Thyroid gland (tissue), 4 donors: ENCODE data around the gene ADRB1. TPM values are rescaled to one million over a fixed set of nuclear protein-coding genes. Genes with fewer than 3 reads are reported as not detected.

ENCODE experiments used
- DNase-seq, 2 donors: peaks; one replicate each; pipeline ENCODE4 v3.0.0-alpha.2; 2019
- H3K27ac ChIP-seq, 3 donors: fragments of 200-600 bp; sonication (generic); 1 replicate in 2 of 3; 2 replicates in 1 of 3; pipeline ENCODE4 v1.5.1; 2016 to 2019; ENCODE audit warnings: mild to moderate bottlenecking in 1 of 3, moderate library complexity in 1 of 3
- H3K27me3 ChIP-seq: fragments of 200-600 bp; sonication (generic); one replicate; pipeline ENCODE4 v1.5.1; 2019
- H3K36me3 ChIP-seq, 2 donors: fragments of 200-600 bp; sonication (generic); one replicate each; pipeline ENCODE4 v1.5.1; 2016 to 2019
- H3K4me1 ChIP-seq, 2 donors: fragments of 200-600 bp; sonication (generic); one replicate each; pipeline ENCODE4 v1.5.1; 2017 to 2019
- H3K4me3 ChIP-seq, 3 donors: fragments of 200-600 bp; sonication (generic); replicated peaks in 1 of 3; 1 replicate in 2 of 3; 2 replicates in 1 of 3; pipeline ENCODE4 v1.5.1; 2016; ENCODE audit warnings: mild to moderate bottlenecking in 1 of 3
- H3K9me3 ChIP-seq: fragments of 200-600 bp; sonication (generic); one replicate; pipeline ENCODE4 v1.5.1; 2017
- POLR2A ChIP-seq, 2 donors: fragments of 450-650 bp; IDR thresholded peaks; one replicate each; pipeline ENCODE4 v1.6.1; 2017; ENCODE audit warnings: antibody characterized with exemption in 2 of 2, mild to moderate bottlenecking in 2 of 2, moderate library complexity in 1 of 2
- WGBS, 2 donors: methylation state at CpG; one replicate each; pipeline ENCODE4 v1.1.5; 2017; 5-methylcytosine and 5-hydroxymethylcytosine counted together
- intact Hi-C: fragments of 100-400 bp; cut with DNase I; formaldehyde crosslinking; loops from one replicate; pipeline ENCODE4 v1.15.1; 2023
- total RNA-seq, 4 donors: library from RNA; depleted of rRNA; stranded (reverse); fragments of >200 nt; gene quantifications; one replicate each; pipeline ENCODE4 v1.2.3, GENCODE V29; 2016
- TF ChIP-seq, protein P1 (sequence below), 6 experiments: fragments of 200-600 bp in 3 of 6; fragments of 450-650 bp in 3 of 6; sonication (generic) in 3 of 6; IDR thresholded peaks; one replicate each; pipeline ENCODE4 v1.5.1; 2016 to 2019; ENCODE audit warnings: antibody characterized with exemption in 6 of 6, mild to moderate bottlenecking in 2 of 6, inconsistent platforms in 1 of 6, moderate library complexity in 1 of 6

ADRB1 gene
- total RNA-seq, 4 donors from 2014 or later: 0.27 to 1.7 (median 0.95) TPM

DNA sequence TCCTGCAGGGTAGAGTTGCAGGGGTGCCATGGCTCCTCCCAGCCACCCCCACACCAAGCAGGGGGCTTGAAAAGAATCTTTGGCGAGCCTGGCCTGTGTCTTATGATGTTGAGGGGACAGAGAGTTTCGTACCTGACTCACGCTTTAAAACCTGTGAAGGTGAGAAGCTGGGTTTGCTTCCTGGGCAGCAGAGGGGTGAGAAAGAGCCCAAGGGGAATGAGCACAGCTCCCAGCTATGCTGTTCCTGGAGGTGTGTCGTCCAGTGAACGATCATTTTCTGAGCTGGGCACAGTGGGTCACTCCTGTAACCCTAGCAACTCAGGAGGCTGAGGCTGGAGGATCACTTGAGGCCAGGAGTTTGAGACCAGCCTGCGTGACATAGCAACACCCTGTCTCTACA lies 13.5 kb upstream of the ADRB1 start:
- TF ChIP-seq, protein P1, sequence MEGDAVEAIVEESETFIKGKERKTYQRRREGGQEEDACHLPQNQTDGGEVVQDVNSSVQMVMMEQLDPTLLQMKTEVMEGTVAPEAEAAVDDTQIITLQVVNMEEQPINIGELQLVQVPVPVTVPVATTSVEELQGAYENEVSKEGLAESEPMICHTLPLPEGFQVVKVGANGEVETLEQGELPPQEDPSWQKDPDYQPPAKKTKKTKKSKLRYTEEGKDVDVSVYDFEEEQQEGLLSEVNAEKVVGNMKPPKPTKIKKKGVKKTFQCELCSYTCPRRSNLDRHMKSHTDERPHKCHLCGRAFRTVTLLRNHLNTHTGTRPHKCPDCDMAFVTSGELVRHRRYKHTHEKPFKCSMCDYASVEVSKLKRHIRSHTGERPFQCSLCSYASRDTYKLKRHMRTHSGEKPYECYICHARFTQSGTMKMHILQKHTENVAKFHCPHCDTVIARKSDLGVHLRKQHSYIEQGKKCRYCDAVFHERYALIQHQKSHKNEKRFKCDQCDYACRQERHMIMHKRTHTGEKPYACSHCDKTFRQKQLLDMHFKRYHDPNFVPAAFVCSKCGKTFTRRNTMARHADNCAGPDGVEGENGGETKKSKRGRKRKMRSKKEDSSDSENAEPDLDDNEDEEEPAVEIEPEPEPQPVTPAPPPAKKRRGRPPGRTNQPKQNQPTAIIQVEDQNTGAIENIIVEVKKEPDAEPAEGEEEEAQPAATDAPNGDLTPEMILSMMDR (IDR thresholded peaks at IDR 0.05): no peak
- no peak for TF ChIP-seq POLR2A (IDR thresholded peaks at IDR 0.05)
- no peak for DNase-seq
- Histone ChIP-seq H3K27ac (no peak overlapping the region), H3K4me1 (peaks cover 0 to 4% of the 10 kb centered on the region in 2 donors), H3K27me3 (no peaks in the 10 kb centered on the region), H3K36me3 (no peaks in the 10 kb centered on the region), H3K4me3 (no peak overlapping the region), H3K9me3 (no peaks in the 10 kb centered on the region)
- 79 to 94% methylated on average over 5 to 6 of the region's 6 CpGs for WGBS, 2 donors
- intact Hi-C loops: no loop called here

- WGBS, 2 donors: 91 to 96% methylated on average over 6 of the region's 6 CpGs
- TF ChIP-seq, protein P1 (IDR thresholded peaks at IDR 0.05): no peak
- no peak for TF ChIP-seq POLR2A (IDR thresholded peaks at IDR 0.05)
- Histone ChIP-seq H3K27me3 (no peaks in the 10 kb centered on the region), H3K4me3 (no peak overlapping the region), H3K36me3 (no peaks in the 10 kb centered on the region), H3K4me1 (peaks cover 0 to 2% of the 10 kb centered on the region in 2 donors), H3K9me3 (no peaks in the 10 kb centered on the region), H3K27ac (no peak overlapping the region)
- no peak for DNase-seq
- intact Hi-C loops: no loop called here
Observed at GRCh38 chr10:114031073-114031972, 12.3 kb upstream of the ADRB1 start.

GRCh38 chr10:114033566-114033965 lies 10.1 kb upstream of the ADRB1 start:
- no peaks in the 10 kb centered on the region for H3K9me3 ChIP-seq
- no peak overlapping the region for H3K27ac ChIP-seq
- intact Hi-C loops: no loop called here
- H3K4me3 ChIP-seq: no peak overlapping the region
- DNase-seq: no peak
- WGBS, 2 donors: 84 to 85% methylated on average over 3 of the region's 3 CpGs
- H3K36me3 ChIP-seq: no peaks in the 10 kb centered on the region
- no peaks in the 10 kb centered on the region for H3K27me3 ChIP-seq
- H3K4me1 ChIP-seq: no peaks in the 10 kb centered on the region
- no peak for TF ChIP-seq POLR2A (IDR thresholded peaks at IDR 0.05)

DNA sequence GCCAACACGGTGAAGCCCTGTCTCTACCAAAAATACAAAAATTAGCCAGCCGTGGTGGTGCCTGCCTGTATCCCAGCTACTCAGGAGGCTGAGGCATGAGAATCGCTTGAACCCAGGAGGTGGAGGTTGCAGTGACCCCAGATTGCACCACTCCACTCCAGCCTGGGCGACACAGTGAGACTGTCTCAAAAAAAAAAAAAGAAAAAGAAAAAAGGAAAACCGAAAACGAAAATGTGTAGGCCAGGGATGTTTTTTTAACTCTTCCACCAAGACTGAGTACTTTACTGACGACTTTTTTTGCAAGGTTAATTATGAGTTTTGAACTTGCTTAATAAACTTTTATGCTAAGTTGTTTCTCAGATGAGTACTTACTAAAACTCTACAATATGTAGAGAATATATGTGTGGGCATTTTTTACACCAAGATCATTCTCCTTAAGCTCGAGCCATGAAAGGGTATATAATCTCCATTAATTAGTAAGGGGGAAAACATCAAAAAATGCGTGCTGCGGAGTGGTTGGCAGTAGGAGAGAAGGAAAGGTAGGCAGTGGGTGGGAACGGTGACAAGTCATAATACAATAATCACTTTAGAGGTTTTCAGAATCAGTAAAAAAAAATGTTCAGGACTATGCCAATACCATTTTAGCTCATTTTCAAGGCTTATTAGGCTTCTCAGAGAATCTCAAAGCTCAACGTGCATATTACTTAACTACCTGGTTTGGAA lies 8.6 kb upstream of the ADRB1 start:
- DNase-seq: no peak
- intact Hi-C loops: no loop called here
- H3K4me1 ChIP-seq: no peaks in the 10 kb centered on the region
- no peak for TF ChIP-seq POLR2A (IDR thresholded peaks at IDR 0.05)
- TF ChIP-seq, protein P1 (IDR thresholded peaks at IDR 0.05): no peak
- no peak overlapping the region for H3K27ac ChIP-seq
- H3K27me3 ChIP-seq: no peaks in the 10 kb centered on the region
- no peak overlapping the region for H3K4me3 ChIP-seq
- H3K9me3 ChIP-seq: no peaks in the 10 kb centered on the region
- no peaks in the 10 kb centered on the region for H3K36me3 ChIP-seq
- WGBS, 2 donors: 85 to 91% methylated on average over 12 of the region's 12 CpGs

- no peak for DNase-seq
- TF ChIP-seq, protein P1 (IDR thresholded peaks at IDR 0.05): no peak
- no peak for TF ChIP-seq POLR2A (IDR thresholded peaks at IDR 0.05)
- H3K27ac ChIP-seq: no peak overlapping the region
- no peaks in the 10 kb centered on the region for H3K27me3 ChIP-seq
- no peaks in the 10 kb centered on the region for H3K4me1 ChIP-seq
- H3K36me3 ChIP-seq: no peaks in the 10 kb centered on the region
- no peaks in the 10 kb centered on the region for H3K9me3 ChIP-seq
- no peak overlapping the region for H3K4me3 ChIP-seq
- intact Hi-C loops: no loop called here
- WGBS, 2 donors: 91% methylated on average over 5 of the region's 5 CpGs
Observed at GRCh38 chr10:114035791-114036190, 7.9 kb upstream of the ADRB1 start.
